GM21381 (cell line): ENCODE measurements around the gene SDS.

Experiments used
- ATAC-seq: cut with Tn5 transposase; IDR thresholded peaks from one replicate; pipeline ENCODE4 v1.9.1; 2021; ENCODE audit warnings: mild to moderate bottlenecking, moderate library complexity; ENCODE audit not compliant: unreplicated experiment

SDS gene

GRCh38 chr12:113384778-113385177 lies 18.9 kb downstream of the SDS start:
- no peak for ATAC-seq

GRCh38 chr12:113382206-113382605 lies 21.5 kb downstream of the SDS start:
- no peak for ATAC-seq

- no peak for ATAC-seq
Measured at GRCh38 chr12:113381220-113381619, 22.5 kb downstream of the SDS start.

- ATAC-seq = no peak
Measured at GRCh38 chr12:113378291-113378690, 25.4 kb downstream of the SDS start.

- no peak for ATAC-seq
Measured at GRCh38 chr12:113374823-113375428, 28.8 kb downstream of the SDS start.

GRCh38 chr12:113373969-113374368 lies 29.7 kb downstream of the SDS start:
- ATAC-seq = no peak

- ATAC-seq = no peak
Measured at GRCh38 chr12:113373440-113373839, 30.2 kb downstream of the SDS start.

- no peak for ATAC-seq
Measured at GRCh38 chr12:113372371-113372770, 31.3 kb downstream of the SDS start.

- no peak for ATAC-seq
Measured at GRCh38 chr12:113371808-113372207, 31.9 kb downstream of the SDS start.

- no peak for ATAC-seq
Measured at GRCh38 chr12:113370923-113371682, 32.6 kb downstream of the SDS start.

- no peak for ATAC-seq
Measured at GRCh38 chr12:113369391-113369985, 34.2 kb downstream of the SDS start.

GRCh38 chr12:113368331-113368730 lies 35.4 kb downstream of the SDS start:
- ATAC-seq = no peak

GRCh38 chr12:113366827-113367226 lies 36.9 kb downstream of the SDS start:
- ATAC-seq = no peak

GRCh38 chr12:113365639-113366395 lies 37.9 kb downstream of the SDS start:
- ATAC-seq = no peak

- ATAC-seq = no peak
Measured at GRCh38 chr12:113364698-113365097, 39.0 kb downstream of the SDS start.

GRCh38 chr12:113361574-113362370 lies 41.9 kb downstream of the SDS start:
- no peak for ATAC-seq

GRCh38 chr12:113359939-113360748 lies 43.5 kb downstream of the SDS start:
- ATAC-seq = no peak

GRCh38 chr12:113359133-113359938 lies 44.4 kb downstream of the SDS start:
- peak; percentile 4 for ATAC-seq
